CD4-positive, alpha-beta T cell (primary cell): ENCODE measurements around the gene HS2ST1. TPM values are rescaled to one million over a fixed set of nuclear protein-coding genes. Genes with fewer than 3 reads are reported as not detected.

Experiments used
- ATAC-seq: fragments of 200-7000 bp; cut with Tn5 transposase; one replicate; pipeline ENCODE4 v1.10.0; 2022; ENCODE audit warnings: mild to moderate bottlenecking; ENCODE audit not compliant: poor library complexity
- CTCF ChIA-PET: fragments of 350-600 bp; sonication (Branson Sonifier 250); formaldehyde crosslinking; loops from one replicate; lab custom pipeline; 2021; ENCODE audit warnings: antibody characterized with exemption, inconsistent platforms; lab: Charles Lee
- POLR2A ChIA-PET: fragments of 350-600 bp; sonication (Branson Sonifier 250); formaldehyde crosslinking; loops from one replicate; lab custom pipeline; 2021; ENCODE audit warnings: antibody characterized with exemption, inconsistent platforms; lab: Charles Lee
- DNase-seq, 14 experiments: peaks; one replicate each; pipeline ENCODE4 v3.0.0-alpha.2; 2013 to 2020; ENCODE audit warnings: mixed read lengths in 2 of 14
- H3K27ac ChIP-seq, 2 donors: one replicate each; pipeline versions ENCODE4 v1.5.1 to v1.7.0; 2013; ENCODE audit warnings: low read length in 2 of 2, low read depth in 1 of 2, mild to moderate bottlenecking in 1 of 2
- H3K27me3 ChIP-seq, 2 experiments: 1 replicate in 1 of 2; 2 replicates in 1 of 2; pipeline versions ENCODE4 v1.6.1 to v1.7.0; 2013; ENCODE audit warnings: low read length in 2 of 2, control low read depth in 1 of 2, mild to moderate bottlenecking in 1 of 2, moderate library complexity in 1 of 2; ENCODE audit not compliant: insufficient read depth in 2 of 2, control insufficient read depth in 1 of 2
- H3K36me3 ChIP-seq: one replicate; pipeline ENCODE4 v1.6.1; 2013; ENCODE audit warnings: low read length, control low read depth; ENCODE audit not compliant: insufficient read depth
- H3K4me1 ChIP-seq: one replicate; pipeline ENCODE4 v1.6.1; 2013; ENCODE audit warnings: low read length, control low read depth; ENCODE audit not compliant: insufficient read depth
- H3K4me3 ChIP-seq: one replicate; pipeline ENCODE4 v1.5.1; 2013; ENCODE audit warnings: mild to moderate bottlenecking, low read length, moderate library complexity
- H3K9me3 ChIP-seq, 2 experiments: 1 replicate in 1 of 2; 2 replicates in 1 of 2; pipeline versions ENCODE4 v1.6.1 to v1.7.0; 2013; ENCODE audit warnings: low read length in 2 of 2, mild to moderate bottlenecking in 2 of 2, control low read depth in 1 of 2, moderate library complexity in 1 of 2; ENCODE audit not compliant: control insufficient read depth in 1 of 2, insufficient read depth in 1 of 2
- H3K27ac Mint-ChIP-seq: one replicate; pipeline ENCODE4 v1.8.0; 2020; ENCODE audit warnings: mixed read lengths
- H3K27me3 Mint-ChIP-seq: one replicate; pipeline ENCODE4 v1.8.0; 2021; ENCODE audit warnings: mixed read lengths
- H3K36me3 Mint-ChIP-seq: one replicate; pipeline ENCODE4 v1.8.0; 2021; ENCODE audit warnings: low read depth, mixed read lengths
- H3K4me1 Mint-ChIP-seq: one replicate; pipeline ENCODE4 v1.8.0; 2021; ENCODE audit warnings: low read depth, mixed read lengths
- H3K4me3 Mint-ChIP-seq: one replicate; pipeline ENCODE4 v1.8.0; 2020; ENCODE audit warnings: mild to moderate bottlenecking, mixed read lengths
- H3K9me3 Mint-ChIP-seq: one replicate; pipeline ENCODE4 v1.8.0; 2020; ENCODE audit warnings: mixed read lengths
- intact Hi-C, 2 experiments: fragments of 100-400 bp; cut with DNase I in 1 of 2; cut with micrococcal nuclease in 1 of 2; formaldehyde crosslinking; loops; one replicate each; pipeline versions ENCODE4 v1.15.1 to v1.9.0; 2023 to 2025; cut with DNase I, micrococcal nuclease
- total RNA-seq, 174 experiments: library from RNA in 2 of 174; stranded (reverse) in 2 of 174; gene quantifications; one replicate each; pipeline ENCODE4 v1.2.3 and lab custom pipeline; 2021 to 2026
- TF ChIP-seq, protein P1 (sequence below): fragments of 200-600 bp; IDR thresholded peaks from one replicate; pipeline ENCODE4 v1.8.0; 2022; ENCODE audit warnings: antibody characterized with exemption, mild to moderate bottlenecking

Gene HS2ST1
- total RNA-seq, 2 experiments from 2014 or later, result 6.7 to 6.9 TPM

DNA sequence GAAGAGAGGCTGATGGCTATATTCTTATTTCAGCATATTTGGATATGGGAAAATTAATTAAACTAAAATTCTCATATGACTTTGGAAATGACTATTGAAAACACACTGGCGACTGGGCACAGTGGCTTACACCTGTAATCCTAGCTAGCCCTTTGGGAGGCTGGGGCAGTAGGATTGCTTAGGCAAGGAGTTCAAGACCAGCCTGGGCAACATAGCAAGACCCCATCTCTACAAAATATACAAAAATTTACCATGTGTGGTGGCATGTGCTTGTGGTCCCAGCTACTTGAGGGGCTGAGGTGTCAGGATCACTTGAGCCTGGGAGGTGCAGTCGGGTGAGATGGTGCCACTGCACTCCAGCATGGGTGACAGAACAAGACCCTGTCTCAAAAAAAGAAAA is 26.2 kb downstream of the HS2ST1 start:
- DNase-seq, result no peak
- TF ChIP-seq, protein P1, sequence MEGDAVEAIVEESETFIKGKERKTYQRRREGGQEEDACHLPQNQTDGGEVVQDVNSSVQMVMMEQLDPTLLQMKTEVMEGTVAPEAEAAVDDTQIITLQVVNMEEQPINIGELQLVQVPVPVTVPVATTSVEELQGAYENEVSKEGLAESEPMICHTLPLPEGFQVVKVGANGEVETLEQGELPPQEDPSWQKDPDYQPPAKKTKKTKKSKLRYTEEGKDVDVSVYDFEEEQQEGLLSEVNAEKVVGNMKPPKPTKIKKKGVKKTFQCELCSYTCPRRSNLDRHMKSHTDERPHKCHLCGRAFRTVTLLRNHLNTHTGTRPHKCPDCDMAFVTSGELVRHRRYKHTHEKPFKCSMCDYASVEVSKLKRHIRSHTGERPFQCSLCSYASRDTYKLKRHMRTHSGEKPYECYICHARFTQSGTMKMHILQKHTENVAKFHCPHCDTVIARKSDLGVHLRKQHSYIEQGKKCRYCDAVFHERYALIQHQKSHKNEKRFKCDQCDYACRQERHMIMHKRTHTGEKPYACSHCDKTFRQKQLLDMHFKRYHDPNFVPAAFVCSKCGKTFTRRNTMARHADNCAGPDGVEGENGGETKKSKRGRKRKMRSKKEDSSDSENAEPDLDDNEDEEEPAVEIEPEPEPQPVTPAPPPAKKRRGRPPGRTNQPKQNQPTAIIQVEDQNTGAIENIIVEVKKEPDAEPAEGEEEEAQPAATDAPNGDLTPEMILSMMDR, result no peak
- H3K9me3 Mint-ChIP-seq, result no peaks in the 10 kb centered on the region
- no peak overlapping the region for H3K4me3 Mint-ChIP-seq
- Histone ChIP-seq H3K4me3 (no peak overlapping the region), H3K27ac (no peak overlapping the region), H3K27me3 (no peaks in the 10 kb centered on the region), H3K9me3 (no peaks in the 10 kb centered on the region), H3K4me1 (no peaks in the 10 kb centered on the region), H3K36me3 (no peaks in the 10 kb centered on the region)
- no peaks in the 10 kb centered on the region for H3K36me3 Mint-ChIP-seq
- ChIA-PET POLR2A (no interaction called here), CTCF (no interaction called here)
- no peak for ATAC-seq
- H3K27me3 Mint-ChIP-seq, result no peaks in the 10 kb centered on the region
- no peak overlapping the region for H3K27ac Mint-ChIP-seq
- peaks cover 6% of the 10 kb centered on the region for H3K4me1 Mint-ChIP-seq
- intact Hi-C loops, result loop anchor here in 1 of 2 experiments (2.0 kb wide), 1 partner anchor 56 kb away; no protein-coding TSS in a partner anchor

- H3K9me3 Mint-ChIP-seq, result no peaks in the 10 kb centered on the region
- Histone ChIP-seq H3K9me3 (no peaks in the 10 kb centered on the region), H3K27ac (no peak overlapping the region), H3K27me3 (no peaks in the 10 kb centered on the region), H3K36me3 (no peaks in the 10 kb centered on the region), H3K4me1 (no peaks in the 10 kb centered on the region), H3K4me3 (no peak overlapping the region)
- peaks cover 6% of the 10 kb centered on the region for H3K4me1 Mint-ChIP-seq
- H3K4me3 Mint-ChIP-seq, result no peak overlapping the region
- no peaks in the 10 kb centered on the region for H3K27me3 Mint-ChIP-seq
- ATAC-seq (no peak), DNase-seq (no peak)
- ChIA-PET CTCF (no interaction called here), POLR2A (interaction anchor here (1.1 to 1.4 kb wide), 2 partner anchors 28 to 45 kb away, joined by 3 to 5 read pairs; partner anchors contain the start of genes HS2ST1 and SELENOF)
- no peaks in the 10 kb centered on the region for H3K36me3 Mint-ChIP-seq
- no peak overlapping the region for H3K27ac Mint-ChIP-seq
- intact Hi-C loops, result no loop called here
- TF ChIP-seq, protein P1, result no peak
These were observed 27.6 kb downstream of the HS2ST1 start for GRCh38 chr1:86942042-86942441.

GRCh38 chr1:86942743-86943142 is 28.3 kb downstream of the HS2ST1 start:
- CTCF ChIA-PET, result no interaction called here
- intact Hi-C loops, result no loop called here
- Histone ChIP-seq H3K27me3 (no peaks in the 10 kb centered on the region), H3K9me3 (no peaks in the 10 kb centered on the region), H3K4me3 (no peak overlapping the region), H3K4me1 (no peaks in the 10 kb centered on the region), H3K27ac (no peak overlapping the region), H3K36me3 (no peaks in the 10 kb centered on the region)
- Mint-ChIP-seq H3K9me3 (no peaks in the 10 kb centered on the region), H3K36me3 (no peaks in the 10 kb centered on the region), H3K4me3 (no peak overlapping the region), H3K27ac (no peak overlapping the region), H3K4me1 (peaks cover 6% of the 10 kb centered on the region), H3K27me3 (no peaks in the 10 kb centered on the region)
- POLR2A ChIA-PET, result interaction anchor here (1.1 to 1.4 kb wide), 2 partner anchors 28 to 45 kb away, joined by 3 to 5 read pairs; partner anchors contain the start of genes HS2ST1 and SELENOF
- no peak for ATAC-seq
- no peak for DNase-seq
- TF ChIP-seq, protein P1, result no peak
